Neutrophil (primary cell): ENCODE measurements around the gene RPUSD1.

Experiments
- H3K27ac ChIP-seq: fragments of 200-600 bp; sonication (generic); 2 replicates; pipeline ENCODE4 v1.5.1; 2016; ENCODE audit warnings: mild to moderate bottlenecking, moderate library complexity
- H3K27me3 ChIP-seq: fragments of 200-600 bp; sonication (generic); 2 replicates; pipeline ENCODE4 v1.6.0; 2016; ENCODE audit warnings: mild to moderate bottlenecking
- H3K36me3 ChIP-seq: fragments of 200-600 bp; sonication (generic); 2 replicates; pipeline ENCODE4 v1.5.1; 2017
- H3K4me1 ChIP-seq, 2 experiments: fragments of 200-600 bp in 1 of 2; sonication (generic) in 1 of 2; 1 replicate in 1 of 2; 2 replicates in 1 of 2; pipeline versions ENCODE4 v1.5.1 to v1.6.1; 2013 to 2016; ENCODE audit warnings: low read depth in 1 of 2, low read length in 1 of 2, mild to moderate bottlenecking in 1 of 2, moderate library complexity in 1 of 2; ENCODE audit not compliant: control insufficient read depth in 1 of 2, insufficient read depth in 1 of 2
- H3K4me3 ChIP-seq, 2 experiments: fragments of 200-600 bp in 1 of 2; sonication (generic) in 1 of 2; 1 replicate in 1 of 2; 2 replicates in 1 of 2; pipeline ENCODE4 v1.5.1; 2013 to 2016; ENCODE audit warnings: low read depth in 1 of 2, low read length in 1 of 2, mild to moderate bottlenecking in 1 of 2, moderate library complexity in 1 of 2
- H3K9me3 ChIP-seq: fragments of 200-600 bp; sonication (generic); 2 replicates; pipeline ENCODE4 v1.5.1; 2016
- TF ChIP-seq, protein P1 (sequence below): fragments of 200-600 bp; sonication (generic); IDR thresholded peaks from 2 replicates; pipeline ENCODE4 v1.5.1; 2016; ENCODE audit warnings: antibody characterized with exemption

Gene RPUSD1

DNA sequence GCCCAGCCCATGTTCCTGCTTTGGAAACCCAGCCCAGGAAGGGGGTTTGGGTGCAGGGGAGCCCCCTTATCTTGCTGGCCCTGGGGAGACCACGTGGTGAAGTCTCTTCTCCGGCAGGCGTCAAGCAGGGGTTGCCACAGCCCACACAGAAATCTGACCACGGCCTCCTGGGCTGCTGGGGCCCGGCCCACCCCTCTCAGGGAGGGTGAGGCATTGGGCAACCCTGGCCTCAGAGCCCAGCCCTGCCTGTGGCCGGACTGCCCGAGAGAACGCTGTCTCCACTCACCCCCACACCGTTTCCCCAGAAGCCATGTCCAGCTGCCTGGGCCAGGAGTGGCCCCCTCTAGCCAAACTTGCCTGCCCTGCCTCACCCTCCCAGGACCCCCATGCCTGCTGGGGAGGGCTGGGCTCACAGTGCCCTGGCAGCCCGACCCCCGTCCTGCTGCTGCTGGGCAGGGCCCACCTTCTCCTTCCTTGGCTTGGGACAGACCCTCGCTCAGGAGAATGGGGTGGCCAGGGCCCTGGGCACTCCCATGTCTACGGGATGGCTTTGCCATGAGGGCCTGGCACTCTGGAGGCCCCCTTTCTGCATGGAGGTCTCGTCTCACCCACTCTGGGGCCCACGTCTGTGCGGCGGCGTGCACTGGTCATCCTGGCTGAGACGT, 6.7 kb downstream of the RPUSD1 start:
- Histone ChIP-seq H3K27ac (no peak overlapping the region), H3K27me3 (peaks cover 56% of the 10 kb centered on the region), H3K4me3 (no peak overlapping the region), H3K4me1 (no peaks in the 10 kb centered on the region), H3K36me3 (peaks cover 18% of the 10 kb centered on the region), H3K9me3 (no peaks in the 10 kb centered on the region)
- TF ChIP-seq, protein P1, sequence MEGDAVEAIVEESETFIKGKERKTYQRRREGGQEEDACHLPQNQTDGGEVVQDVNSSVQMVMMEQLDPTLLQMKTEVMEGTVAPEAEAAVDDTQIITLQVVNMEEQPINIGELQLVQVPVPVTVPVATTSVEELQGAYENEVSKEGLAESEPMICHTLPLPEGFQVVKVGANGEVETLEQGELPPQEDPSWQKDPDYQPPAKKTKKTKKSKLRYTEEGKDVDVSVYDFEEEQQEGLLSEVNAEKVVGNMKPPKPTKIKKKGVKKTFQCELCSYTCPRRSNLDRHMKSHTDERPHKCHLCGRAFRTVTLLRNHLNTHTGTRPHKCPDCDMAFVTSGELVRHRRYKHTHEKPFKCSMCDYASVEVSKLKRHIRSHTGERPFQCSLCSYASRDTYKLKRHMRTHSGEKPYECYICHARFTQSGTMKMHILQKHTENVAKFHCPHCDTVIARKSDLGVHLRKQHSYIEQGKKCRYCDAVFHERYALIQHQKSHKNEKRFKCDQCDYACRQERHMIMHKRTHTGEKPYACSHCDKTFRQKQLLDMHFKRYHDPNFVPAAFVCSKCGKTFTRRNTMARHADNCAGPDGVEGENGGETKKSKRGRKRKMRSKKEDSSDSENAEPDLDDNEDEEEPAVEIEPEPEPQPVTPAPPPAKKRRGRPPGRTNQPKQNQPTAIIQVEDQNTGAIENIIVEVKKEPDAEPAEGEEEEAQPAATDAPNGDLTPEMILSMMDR, result no peak

DNA sequence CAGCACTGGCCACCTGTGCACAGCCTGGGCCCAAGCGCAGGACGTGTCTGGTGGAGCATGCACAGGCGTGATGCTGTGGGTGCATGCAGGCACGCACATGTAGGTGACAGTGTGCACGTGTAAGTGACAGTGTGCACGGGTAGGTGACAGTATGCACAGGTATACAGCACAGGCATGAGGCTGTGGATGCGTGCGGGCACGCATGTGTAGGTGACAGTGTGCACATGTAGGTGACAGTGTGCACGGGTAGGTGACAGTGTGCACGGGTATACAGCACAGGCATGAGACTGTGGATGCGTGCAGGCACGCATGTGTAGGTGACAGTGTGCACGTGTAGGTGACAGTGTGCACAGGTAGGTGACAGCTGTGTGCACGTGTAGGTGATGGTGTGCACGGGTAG, 7.9 kb downstream of the RPUSD1 start:
- Histone ChIP-seq H3K27ac (no peak overlapping the region), H3K4me3 (no peak overlapping the region), H3K4me1 (no peaks in the 10 kb centered on the region), H3K36me3 (peaks cover 7% of the 10 kb centered on the region), H3K9me3 (no peaks in the 10 kb centered on the region), H3K27me3 (peaks cover 60% of the 10 kb centered on the region)
- TF ChIP-seq, protein P1, result no peak

DNA sequence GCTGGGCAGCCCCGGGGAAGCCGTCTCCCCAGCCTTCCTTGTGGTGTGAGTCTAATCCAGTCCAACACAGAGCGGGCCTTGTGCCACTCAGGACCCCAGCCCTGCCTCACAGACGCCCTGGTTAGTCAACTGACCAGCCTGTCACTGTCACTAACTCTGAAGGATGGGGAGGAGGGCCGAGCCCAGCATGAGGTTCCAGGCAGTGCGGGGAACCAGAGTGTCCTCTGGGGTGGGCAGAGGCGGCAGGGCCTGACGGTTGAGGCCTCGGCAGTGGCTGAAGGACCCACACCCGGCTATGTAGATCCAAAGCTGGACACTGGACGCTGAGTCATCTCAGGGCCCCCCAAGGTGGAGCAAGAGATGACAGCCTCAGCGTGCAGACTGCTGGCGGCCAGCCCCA, 8.6 kb downstream of the RPUSD1 start:
- H3K36me3 ChIP-seq, result no peaks in the 10 kb centered on the region
- H3K4me1 ChIP-seq, result no peaks in the 10 kb centered on the region
- H3K27ac ChIP-seq, result no peak overlapping the region
- TF ChIP-seq, protein P1, result no peak
- H3K4me3 ChIP-seq, result no peak overlapping the region
- H3K27me3 ChIP-seq, result peaks cover 60% of the 10 kb centered on the region
- no peaks in the 10 kb centered on the region for H3K9me3 ChIP-seq

DNA sequence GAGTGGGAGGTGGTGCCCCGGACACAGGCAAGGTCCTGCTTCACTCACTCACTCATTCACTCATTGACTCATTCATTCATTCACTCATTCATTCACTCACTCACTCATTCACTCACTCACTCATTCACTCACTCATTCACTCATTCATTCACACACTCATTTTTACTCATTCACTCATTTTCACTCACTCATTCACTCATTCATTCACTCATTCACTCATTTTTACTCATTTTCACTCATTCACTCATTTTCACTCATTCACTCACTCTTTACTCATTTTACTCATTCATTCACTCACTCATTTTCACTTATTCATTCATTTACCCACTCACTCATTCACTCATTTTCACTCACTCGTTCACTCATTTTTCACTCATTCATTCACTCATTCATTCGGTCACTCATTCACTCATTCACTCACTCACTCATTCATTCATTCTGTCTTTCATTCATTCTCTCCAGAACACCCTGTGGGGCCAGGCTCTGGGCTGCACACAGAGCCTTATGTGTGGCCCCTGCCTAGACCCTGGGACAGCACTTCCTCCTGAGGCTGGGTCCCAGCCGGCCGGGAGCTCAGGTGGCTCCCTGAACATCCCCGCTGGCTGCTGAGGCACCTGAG, 9.2 kb downstream of the RPUSD1 start:
- H3K36me3 ChIP-seq, result no peaks in the 10 kb centered on the region
- H3K4me1 ChIP-seq, result no peaks in the 10 kb centered on the region
- H3K4me3 ChIP-seq, result no peak overlapping the region
- H3K27ac ChIP-seq, result no peak overlapping the region
- TF ChIP-seq, protein P1, result no peak
- peaks cover 60% of the 10 kb centered on the region for H3K27me3 ChIP-seq
- no peaks in the 10 kb centered on the region for H3K9me3 ChIP-seq

DNA sequence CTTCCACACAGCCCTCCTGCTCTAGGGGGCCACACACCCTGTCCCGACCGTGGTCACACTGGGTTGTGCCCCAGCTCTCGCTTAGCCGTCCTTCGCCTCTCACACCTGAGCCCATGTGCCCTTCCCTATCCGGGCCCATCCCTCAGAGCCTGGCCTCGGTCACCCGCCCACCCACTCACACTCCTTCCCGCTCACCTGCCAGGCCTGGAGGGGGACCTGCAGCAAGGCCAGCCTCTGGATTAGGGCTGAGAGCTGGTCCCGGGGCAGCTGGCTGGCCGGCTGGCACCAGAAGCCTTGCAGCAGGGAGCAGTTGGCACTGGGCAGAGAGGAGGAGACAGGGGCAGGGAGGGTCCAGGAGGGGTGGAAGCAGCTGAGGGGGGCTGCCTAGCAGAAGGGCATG, 9.7 kb downstream of the RPUSD1 start:
- TF ChIP-seq, protein P1, result no peak

More for the DNA sequence above, 9.7 kb downstream of the RPUSD1 start:
- Histone ChIP-seq H3K27ac (no peak overlapping the region), H3K4me3 (no peak overlapping the region), H3K9me3 (no peaks in the 10 kb centered on the region), H3K36me3 (no peaks in the 10 kb centered on the region), H3K4me1 (no peaks in the 10 kb centered on the region), H3K27me3 (peaks cover 57% of the 10 kb centered on the region)
